Measurements from ENCODE around the gene LIPC.

DNA sequence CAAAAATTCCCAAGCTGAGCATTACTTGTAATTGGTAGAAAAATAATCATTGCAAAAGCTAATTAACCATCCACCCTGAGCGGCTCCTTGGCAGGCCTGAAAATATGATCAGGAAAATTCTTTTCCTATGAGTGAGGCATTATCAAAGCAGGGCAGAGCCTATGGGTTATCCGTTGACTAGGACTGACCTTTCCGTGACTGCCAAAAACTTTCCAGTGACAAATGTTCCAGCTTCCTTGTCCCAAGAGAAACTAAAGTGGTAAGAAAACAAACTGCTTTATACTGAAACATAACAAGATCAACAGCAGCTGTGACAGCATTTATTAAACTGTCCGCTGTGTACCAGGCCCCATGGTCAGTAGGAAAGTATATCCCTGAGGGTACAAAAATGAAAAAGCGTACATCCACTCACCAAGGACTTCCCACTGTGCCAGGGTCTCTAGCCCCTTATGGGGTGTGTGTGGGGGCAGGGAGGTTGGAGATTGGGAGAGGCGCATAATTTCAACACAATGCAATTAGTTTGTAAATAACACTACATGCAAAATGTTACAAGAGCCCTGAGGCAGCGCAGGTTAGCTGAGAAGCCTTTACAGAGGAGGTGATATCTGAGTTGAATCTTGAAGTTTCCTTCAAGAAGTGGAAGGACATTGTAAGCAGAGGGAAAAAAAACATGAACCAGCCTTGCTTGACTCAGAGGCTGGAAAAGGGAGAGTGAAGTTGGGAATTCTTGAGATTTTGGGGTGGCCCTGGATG is 8.5 kb downstream of the LIPC start:
- TF ChIP-seq CTCF (IDR thresholded peaks at IDR 0.05; ENCODE audit: borderline replicate concordance, extremely low read depth, low read length, poor library complexity, severe bottlenecking) (no peak), EZH2 (IDR thresholded peaks at IDR 0.05; ENCODE audit: borderline replicate concordance, low read depth, low read length, severe bottlenecking) (no peak)

Data from DND-41 (cell line).